GM21825 (cell line): ENCODE measurements around the gene ACAD11.
"Not testable (repeated sequence)": the region's sequence is repeated elsewhere in the genome, so short reads cannot be mapped to it uniquely, and the experiment has no call there.

Source experiments
- ATAC-seq: cut with Tn5 transposase; IDR thresholded peaks from one replicate; pipeline ENCODE4 v1.9.1; 2021; ENCODE audit warnings: mild to moderate bottlenecking, moderate library complexity; ENCODE audit not compliant: unreplicated experiment

ACAD11 gene

DNA sequence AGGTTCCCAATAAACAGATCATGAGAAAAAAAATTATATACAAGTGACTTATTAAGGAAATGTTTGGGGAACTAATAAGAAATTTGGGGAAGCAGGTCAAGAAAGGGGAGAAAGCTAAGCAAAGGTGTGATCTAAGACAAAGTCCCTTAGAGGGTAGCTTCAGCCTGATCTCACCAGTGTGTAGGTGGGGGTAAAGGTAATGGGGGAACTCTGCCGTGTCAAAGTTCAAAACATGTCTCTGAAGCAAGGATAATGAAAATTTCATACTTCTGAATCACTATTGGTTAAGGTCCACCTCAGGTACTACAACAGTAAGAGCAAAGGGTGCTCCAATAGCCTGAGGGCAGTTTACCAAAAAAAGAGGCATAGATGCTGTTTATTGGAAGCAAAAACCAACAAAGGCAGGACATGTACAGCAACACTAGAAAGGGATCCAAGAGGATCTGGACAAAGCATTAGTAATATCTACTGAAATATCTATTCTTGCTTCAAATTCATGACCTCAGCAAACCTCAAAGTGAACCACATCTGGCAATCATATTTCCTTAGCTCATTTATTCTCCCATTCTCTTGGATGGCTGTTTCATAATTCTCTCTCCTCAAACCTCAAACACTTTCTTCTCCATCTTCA, 6.9 kb downstream of the ACAD11 start:
- no peak for ATAC-seq

DNA sequence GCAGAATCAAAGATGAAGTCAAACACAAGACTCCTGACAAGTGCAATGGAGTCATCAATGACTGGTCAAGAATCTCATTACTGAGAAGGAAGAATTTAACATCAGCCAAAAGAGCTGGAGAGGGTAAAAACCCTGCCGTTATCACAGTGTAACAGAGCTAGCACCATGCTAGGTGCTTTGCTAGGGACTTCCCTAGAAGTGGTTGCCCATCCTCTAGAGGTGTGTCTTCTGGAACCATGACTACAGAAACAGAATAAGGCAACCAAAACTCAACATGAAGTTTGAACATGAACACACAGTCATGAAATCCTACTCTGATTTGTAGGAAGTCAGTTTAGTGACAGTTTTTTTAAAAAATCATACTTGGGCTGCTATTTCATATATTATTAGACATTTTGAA, 9.5 kb downstream of the ACAD11 start:
- ATAC-seq = no peak

DNA sequence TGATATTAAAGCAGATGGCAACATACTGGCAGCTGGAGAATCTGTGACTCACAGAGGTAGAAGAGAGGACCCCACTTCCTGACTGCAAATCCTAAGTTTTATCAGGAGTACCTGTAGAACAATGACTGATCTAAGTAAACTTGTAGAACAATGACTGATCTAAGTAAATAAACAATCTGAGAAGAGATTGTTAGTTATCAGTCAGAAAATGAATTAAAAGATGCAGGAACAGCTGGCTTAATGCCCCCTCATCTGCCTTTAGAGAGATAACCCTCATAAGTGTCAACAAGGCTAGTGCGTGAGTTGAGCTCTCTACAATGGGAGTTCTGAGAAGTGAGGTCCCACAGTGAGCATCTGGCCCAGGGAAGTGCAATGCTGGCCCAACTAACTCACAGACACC, 14.6 kb downstream of the ACAD11 start:
- ATAC-seq = no peak

DNA sequence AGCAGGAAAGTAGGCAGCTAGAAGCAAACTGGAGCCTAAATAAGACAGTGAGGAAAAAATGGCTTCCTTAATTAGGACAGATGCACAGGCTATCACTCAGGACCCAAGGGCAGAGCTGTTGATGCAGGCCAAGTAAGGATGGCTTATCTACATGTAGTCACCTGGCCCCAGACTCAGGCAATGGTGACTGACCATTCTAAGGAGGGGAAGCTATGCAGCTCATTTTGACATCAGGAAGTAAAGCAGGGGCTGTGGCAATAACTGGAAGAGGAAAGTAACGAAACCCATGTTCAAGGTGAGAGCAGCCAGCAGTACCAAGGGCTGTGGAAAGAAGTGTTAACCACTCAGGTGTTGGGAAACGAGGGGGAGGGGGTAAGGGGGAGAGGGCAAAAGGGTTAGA, 16.2 kb downstream of the ACAD11 start:
- no peak for ATAC-seq

DNA sequence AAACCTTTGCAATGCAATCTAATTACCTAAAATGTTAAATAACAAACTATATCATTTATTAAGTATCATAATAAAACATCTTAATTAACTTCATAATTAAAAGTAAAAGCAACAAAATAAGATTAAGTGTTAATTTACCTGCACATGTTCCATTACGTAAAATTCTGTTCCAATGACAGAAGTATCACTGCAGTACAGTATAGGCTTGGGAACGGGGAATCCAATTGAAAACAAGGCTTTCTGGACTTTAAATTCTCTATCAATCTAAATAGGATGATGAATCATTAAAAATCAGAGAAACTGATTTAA, 17.1 kb downstream of the ACAD11 start:
- ATAC-seq = no peak

DNA sequence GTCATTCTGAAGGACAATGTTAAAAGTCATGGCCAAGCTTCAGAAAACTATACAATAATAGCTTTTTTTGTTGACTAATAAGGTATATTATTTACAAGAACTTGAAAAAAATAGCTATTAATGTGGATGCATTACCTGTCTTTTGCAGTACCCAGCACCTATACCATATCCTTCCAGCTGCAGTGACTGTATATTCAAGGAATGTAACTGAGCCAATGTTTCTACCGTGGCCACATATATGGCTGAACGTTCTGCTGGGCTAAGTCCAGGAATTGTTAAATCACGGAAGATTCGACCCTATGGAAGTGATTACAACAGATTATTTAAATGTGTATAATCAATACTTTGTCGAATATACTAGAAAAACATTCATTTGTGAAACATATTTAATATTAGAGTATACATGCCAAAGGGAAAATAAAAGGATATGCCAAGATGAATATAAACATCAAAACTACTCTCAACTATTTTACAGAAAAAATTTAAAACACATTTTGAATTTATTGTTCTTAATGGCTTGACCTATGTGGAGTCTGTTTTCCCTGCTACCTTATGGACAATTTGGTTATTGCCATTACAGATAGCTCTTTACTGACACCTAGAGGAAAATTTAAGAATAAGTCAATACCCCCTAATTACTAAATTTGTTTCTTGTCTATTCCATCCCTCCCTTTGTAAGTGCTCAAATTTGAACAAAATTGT, 17.6 kb downstream of the ACAD11 start:
- no peak for ATAC-seq

DNA sequence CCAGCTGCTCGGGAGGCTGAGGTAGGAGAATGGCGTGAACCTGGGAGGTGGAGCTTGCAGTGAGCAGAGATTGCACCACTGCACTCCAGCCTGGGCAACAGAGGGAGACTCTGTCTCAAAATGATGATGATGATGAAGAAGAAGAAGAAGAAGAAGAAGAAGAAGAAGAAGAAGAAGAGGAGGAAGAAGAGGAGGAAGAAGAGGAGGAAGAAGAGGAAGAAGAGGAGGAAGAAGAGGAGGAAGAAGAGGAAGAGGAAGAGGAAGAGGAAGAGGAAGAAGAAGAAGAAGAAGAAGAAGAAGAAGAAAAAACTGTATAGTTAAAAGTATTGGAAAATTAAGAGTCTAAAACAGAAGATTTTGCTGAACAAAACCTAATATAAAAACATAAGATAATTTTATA, 18.2 kb downstream of the ACAD11 start:
- ATAC-seq = not testable (repeated sequence)

DNA sequence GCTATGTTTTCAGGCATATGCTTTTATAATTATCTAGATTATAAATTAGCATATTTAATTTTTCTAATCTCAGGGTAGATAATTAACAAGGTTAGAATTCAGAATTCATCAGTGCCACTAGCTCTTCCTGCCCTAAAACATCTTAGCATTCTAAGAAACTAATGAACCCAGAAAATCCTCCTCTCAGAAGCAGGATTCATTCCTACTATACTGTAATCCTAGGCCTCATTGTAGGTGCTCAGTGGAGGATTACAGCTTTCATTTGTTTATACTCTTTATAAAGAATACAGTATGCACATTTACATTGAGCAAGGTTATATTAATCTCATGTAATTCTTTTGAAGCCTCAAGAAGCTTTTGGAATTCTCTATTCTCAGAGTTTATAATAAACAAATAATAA, 20.9 kb downstream of the ACAD11 start:
- ATAC-seq = no peak

DNA sequence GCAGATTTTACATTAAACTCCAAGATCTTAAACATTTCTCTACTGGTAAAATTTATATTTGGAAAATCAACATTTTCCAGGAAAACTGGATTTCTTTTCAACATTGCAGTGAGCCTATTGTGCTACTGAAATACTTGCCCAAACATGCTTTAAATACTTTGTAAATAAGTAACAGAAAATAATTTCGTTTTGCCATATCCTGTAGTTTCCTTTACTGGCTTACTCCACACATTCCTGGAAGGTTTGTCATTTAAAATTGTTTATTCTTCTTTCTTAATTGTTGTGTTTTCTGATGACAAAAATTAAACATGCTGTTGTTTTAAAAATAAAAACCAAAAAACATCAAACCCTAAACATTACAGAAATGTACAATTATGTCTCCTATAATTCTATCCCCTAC, 22.0 kb downstream of the ACAD11 start:
- ATAC-seq = no peak

DNA sequence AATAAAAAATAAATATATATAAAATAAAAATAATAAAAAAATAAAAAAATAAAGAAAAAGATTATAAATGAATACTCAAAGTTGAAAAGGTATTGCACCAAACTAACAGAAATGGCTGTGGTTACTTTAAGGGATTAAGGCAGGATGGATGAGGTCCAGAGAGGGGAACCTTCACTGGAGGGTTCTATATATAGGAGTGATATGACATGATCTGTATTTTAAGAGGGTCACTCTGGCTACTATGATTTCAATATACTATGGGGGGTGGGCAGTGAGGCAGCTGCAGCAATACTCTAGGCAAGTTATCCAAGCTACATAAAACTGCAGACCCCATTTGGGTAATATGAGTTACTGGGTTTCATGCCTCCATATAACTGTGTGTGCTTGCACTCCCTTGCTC, 24.6 kb downstream of the ACAD11 start:
- ATAC-seq = no peak

DNA sequence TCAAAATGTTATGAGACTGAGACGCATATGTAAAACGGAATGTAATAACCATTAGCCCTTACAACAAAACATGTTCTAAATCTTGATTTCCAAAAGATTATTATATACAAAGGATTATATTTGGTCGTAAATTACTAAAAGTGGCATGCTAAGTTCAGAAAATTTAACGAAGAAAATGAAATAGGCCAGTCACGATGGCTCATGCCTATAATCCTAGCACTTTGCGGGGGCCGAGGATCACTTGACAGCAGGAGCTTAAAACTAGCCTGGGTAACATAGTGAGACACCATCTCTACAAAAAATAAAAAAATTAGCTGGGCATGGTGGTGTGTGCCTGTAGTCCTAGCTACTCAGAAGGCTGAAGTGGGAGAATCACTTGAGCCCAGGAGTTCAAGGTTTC, 29.0 kb downstream of the ACAD11 start:
- no peak for ATAC-seq

DNA sequence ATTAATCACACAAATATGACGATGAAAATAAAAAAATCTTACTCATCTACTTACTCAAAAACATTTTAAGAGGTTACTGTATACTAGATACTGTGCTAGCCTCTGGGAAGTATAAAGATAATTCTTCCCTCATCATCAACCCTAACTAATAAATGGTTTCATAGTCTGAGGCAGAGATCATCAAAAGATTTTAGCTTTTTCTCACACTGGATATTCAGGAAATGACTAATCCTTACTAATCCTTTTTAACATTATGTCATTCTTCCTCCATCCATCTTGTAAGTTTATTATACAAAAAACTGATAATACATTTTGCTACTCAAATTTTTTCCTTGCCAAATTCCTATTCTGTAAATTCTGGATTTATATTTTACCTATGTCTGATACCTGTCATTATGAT, 29.7 kb downstream of the ACAD11 start:
- ATAC-seq = no peak

DNA sequence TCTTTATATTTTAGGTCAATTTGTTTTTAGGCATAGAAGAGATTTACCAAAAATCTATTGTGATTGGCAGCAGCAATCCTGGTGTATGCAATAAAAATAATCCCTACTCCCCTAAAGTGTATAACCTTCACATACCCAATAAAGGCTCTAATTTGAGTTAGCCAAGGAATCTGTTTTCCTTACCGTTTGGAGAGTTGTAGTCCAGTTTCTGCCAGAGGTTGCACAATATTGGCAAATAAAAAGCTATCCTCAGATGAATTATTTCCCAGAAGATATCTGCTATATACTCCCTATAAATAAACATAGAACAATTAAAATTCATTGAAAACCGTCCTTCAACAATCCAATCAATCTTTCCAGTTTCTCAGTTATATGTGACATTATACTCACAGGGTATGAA, 31.5 kb downstream of the ACAD11 start:
- ATAC-seq = no peak

DNA sequence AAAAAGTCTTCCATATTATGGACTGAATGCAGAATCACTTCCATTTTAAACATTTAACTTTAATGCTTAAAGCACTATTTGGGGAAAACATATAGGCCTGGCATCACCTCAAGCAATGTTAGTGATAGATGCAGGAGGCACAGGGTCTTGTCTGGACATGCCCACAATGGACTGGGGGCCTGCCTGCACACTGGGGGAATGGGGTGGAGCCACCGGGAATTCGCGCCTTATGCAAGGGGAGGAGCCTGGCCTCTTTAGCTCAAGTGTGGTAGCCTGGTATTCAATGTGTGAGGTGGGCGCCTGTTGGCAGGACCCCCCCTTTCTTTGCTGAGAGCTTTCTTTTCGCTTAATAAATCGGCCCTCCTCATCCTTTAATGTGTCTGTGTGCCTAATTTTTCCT, 32.7 kb downstream of the ACAD11 start:
- no peak for ATAC-seq

DNA sequence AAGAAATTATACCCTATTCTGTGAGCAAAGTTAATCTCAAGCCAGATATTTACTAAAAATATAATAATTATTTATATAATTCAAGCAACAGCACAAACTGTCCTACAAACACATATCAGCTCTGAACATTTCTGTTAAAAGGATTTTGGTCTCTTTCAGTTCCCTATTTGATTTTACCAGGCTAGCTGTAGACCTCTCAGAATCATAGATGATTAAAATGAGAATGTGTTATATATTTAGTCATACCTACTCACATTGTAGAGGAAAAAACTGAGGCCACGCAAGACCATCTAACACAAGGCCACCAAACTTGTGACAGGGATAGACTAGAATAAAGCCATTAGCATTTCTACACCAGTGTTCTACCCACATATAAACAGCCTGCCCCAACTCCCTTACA, 34.0 kb downstream of the ACAD11 start:
- peak; percentile 71 for ATAC-seq

DNA sequence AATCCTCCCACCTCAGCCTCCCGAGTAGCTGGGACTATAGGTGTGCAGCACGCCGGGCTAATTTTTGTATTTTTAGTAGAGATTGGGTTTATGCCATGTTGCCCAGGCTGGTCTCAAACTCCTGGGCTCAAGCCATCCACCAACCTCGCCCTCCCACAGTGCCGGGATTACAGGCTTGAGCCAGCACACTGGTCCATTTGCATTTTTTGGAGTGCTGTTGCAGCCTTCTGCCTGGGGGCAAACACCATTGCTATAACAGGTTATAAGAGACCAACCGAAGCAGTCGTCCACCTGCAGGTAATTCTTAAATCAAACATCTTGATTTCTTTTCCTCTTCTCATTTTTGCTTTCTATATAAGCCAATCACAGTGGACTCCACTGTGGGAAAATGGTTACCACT, 34.8 kb downstream of the ACAD11 start:
- ATAC-seq = no peak

DNA sequence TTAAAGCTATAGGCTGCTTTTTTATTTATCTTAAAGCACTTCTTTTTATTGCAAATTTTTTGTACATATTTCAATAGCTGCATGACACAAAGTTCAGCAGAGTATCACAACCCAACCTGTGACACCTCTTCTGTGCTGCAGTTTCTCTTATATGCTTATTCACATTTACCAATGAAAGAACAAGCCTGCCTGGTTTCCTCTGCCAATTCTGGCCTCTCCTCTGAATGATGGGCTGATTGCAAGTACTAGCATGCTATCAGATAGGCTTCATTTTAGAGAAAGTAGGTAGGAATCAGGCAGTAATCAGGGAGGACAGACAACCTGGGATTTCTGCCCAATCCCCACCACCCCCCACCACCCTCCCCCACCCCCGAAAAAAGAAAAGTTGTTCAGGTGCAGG, 36.0 kb downstream of the ACAD11 start:
- ATAC-seq = no peak

DNA sequence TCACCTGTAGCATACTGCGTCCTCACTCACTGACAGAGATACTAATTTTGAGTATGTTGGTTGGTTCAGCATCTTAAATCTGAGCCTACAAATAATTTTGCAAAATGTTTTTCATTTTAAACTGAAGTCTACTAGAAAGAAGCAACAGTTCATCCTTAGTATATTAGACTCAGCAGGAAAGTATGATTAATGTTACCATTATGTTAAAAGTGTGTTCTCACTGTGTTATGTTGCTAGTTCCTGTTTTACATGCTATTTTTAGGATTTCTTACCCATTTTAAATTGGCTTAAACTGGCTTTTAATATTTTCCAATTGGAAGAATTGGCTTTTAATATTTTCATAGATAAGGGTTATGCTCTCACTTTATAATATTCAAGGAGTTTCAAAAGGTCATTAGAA, 36.8 kb downstream of the ACAD11 start:
- no peak for ATAC-seq

DNA sequence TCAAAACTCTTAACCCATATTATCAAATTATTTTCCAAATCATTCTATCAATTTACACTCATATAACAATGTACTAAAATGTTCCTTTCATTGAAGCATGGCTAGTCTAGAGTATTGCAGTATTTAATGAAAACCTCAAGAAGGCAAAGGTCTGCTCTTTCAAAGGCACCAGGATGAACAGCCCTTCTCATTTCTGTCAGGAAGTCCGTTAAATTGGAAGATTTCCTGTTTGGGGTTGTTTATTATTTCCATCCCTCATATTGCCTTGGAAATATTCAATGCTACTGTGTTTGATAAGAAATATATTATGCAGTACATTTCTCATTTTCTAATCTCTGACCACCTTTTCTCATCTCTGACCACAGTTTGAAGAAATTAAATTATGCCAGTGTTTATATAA, 37.5 kb downstream of the ACAD11 start:
- no peak for ATAC-seq

DNA sequence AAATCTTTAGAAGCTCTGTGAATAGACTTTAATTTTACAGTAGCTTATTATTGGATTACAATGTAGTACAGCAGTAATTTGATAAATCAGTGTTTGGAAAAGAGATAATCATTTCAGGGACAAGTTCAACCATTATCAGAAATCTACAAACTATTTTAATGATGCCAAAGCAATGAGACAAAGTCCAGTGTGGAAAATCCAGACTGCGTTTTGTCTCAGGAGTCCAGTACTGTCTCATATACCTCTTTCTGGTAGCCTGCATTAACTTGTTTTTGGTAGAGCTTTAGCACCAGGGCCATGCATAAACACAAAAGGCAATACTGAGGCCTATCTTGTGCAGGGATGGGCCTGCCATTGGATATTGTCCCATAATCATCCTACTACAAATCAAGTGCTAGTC, 42.8 kb downstream of the ACAD11 start:
- ATAC-seq = no peak

DNA sequence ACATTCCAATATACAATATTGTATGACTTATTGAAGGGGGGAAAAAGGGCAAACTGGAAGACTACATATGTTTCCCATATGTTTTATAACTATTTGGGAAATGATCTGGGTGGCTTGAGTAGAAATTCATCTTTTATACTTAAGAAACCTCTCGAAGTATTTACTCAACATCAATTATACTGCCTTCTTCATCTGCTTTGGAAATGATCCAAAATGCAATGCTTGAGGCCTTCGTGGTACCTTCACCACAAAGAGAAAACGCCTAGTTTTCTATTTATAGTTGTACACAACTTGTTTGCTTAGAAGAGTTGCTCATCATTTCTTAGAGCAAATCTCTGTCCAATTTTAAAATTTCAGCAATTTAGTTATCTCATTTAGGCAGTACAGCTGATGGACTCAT, 43.7 kb downstream of the ACAD11 start:
- ATAC-seq = no peak

DNA sequence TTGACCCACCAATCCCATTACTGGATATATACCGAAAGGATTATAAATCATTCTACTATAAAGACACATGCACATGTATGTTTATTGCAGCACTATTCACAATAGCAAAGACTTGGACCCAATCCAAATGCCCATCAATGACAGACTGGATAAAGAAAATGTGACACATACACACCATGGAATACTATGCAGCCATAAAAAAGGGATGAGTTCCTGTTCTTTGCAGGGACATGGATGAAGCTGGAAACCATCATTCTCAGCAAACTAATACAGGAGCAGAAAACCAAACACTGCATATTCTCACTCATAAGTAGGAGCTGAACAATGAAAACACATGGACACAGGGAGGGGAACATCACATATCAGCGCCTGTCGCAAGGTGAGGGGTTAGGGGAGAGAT, 44.3 kb downstream of the ACAD11 start:
- ATAC-seq = not testable (repeated sequence)

DNA sequence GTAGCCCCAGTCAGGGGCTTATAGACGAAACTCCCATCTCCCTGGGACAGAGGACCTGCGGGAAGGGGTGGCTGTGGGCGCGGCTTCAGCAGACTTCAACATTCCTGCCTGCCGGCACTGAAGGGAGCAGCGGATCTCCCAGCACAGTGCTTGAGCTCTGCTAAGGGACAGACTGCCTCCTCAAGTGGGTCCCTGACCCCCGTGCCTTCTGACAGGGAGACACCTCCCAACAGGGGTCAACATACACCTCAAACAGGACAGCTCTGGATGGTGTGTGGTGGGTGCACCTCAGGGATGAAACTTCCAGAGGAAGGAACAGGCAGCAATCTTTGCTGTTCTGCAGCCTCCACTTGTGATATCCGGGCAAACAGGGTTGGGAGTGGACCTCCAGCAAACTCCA, 53.0 kb downstream of the ACAD11 start:
- ATAC-seq = not testable (repeated sequence)
